NCI-H1694 treated with DMSO at 0.1 percent for 48 hours (cell line): ENCODE results near the gene CD37.
"Not testable (repeated sequence)": the region's sequence is repeated elsewhere in the genome, so short reads cannot be mapped to it uniquely, and the experiment has no call there.

Experiments used
- DNase-seq: peaks from one replicate; lab custom pipeline; 2025; lab: John Stamatoyannopoulos, UW

CD37 gene

DNA sequence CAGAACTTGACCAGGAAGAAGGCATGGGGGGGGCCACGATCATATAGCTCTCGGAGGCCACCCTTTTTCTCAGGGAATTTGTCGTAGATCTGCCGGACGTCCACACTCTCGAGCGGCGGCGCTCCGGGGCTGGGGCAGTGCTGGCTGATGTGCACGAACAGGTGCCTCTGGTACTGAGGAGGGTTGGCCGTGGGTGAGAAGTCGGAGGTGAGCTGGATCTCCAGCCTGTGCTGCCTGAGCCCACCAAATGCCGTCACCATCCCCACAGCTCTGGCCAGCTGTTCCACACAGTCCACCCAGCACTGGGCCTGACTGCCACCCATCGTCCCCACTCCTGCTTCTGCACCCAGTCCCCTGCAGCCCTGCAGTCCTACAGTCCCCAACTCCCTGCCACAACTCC lies 12.0 kb downstream of the CD37 start:
- DNase-seq: no peak

DNA sequence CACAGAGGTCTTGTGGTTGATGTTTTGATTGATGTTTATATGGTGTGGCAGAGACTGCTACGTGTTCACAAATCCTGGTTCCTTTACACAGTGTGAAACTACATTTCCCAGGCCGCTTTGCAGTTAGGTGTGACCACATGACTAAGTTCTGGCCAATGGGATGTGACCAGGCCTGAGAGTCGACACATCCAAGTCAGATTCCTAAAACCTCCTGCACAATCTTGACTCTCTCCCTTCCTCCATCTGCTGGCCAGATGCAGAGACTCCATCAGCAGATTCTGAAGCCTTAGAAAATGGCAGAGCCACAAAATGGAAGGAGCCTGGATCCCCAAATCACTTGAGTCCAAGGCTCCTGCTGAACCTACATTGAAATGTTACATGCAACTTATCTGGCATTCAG lies 12.6 kb downstream of the CD37 start:
- DNase-seq: no peak

DNA sequence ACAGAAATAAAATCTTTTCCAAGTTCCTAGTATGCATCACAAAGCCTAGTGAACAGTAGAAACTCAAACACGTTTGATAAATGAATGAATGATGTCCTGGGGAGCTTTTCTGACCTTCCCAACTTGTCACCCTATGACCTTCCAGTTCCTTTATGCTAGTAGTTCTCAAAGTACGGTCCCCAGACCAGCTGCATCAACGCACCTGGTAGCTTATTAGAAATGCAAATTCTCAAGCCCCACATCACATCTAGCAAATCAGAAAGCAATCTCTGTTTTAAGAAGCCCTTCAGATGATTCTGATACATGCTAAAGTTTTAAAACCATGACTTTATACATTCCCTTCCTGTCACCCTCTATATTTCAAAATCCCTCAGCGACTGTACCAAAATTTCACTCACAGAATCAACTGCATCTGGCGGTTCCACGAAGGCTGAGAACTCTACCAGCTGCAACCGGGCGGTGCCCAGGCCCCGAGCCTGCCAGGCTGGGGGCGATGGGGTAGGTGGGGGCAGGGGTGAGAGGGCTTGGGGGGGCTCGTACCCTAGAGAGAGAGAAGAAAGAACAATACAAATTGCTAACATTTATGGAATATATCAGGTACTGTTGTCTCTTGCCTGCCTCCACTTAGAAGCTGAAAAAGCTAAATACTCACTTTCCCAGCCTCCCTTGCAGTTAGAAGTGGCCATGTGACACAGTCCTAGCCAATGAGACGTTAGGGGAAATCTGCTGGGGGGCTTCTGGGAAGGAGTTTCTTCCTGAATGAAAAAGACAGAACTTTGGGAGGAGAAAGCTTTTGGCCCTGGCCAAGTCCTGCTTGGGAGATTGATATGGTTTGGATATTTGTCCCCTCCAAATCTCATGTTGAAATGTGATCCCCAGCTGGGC lies 13.3 kb downstream of the CD37 start:
- DNase-seq: no peak

DNA sequence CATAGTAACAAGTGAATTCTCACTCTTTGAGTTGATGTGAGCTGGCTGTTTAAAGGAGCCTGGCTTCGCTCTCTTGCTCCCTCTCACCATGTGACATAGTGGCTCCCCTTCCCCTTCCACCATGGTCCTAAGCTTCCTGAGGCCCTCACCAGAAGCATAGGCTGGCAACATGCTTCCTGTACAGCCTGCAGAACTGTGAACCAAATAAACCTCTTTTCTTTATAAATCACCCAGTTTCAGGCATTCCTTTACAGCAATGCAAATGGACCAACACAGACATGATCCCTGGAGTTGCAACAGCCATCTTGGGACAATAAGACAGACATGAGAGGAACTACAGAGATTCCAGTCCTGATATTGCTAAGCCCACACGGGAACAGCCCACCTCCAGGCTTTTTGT lies 14.4 kb downstream of the CD37 start:
- DNase-seq: no peak

DNA sequence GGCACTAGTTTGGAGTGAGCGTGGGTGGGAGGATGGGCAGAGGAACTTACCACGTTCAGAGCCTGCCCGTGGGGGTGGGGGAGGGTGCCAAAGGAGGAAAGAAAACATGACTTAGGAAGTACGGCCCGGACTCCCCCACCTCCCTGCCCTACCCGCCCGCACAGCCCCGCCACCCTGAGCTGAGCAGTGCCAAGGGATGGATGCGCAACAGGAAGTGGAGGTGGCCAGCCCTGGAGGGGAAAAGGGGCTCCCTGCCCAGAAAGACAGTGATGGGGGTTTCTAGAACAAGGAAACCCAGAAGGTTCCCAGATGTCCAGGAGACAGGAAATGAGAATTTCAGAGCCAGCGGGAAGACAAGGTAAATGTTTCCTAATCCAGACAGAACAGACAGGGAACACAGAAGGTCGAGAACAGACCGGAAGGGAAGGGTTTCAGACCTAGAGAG lies 20.7 kb downstream of the CD37 start:
- no peak for DNase-seq

DNA sequence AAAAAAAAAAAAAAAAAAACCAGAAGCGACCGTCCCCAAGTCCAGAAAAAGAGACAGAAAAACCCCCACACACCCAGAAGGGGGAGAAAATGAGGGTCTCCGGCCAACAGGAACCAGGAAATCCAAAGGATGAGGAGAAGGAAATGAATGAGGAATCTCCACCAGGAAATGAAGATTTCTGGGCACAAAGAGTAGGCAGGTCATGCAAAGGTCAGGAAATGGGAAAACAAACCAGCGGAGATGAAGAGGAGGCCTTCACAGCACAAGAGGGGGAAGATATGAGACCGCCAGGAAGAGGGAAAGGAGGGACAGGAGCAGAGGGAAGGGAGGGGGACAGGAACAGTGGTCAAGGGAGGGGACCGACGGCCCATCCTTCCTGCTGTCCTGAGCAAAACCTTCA lies 21.2 kb downstream of the CD37 start:
- no peak for DNase-seq

DNA sequence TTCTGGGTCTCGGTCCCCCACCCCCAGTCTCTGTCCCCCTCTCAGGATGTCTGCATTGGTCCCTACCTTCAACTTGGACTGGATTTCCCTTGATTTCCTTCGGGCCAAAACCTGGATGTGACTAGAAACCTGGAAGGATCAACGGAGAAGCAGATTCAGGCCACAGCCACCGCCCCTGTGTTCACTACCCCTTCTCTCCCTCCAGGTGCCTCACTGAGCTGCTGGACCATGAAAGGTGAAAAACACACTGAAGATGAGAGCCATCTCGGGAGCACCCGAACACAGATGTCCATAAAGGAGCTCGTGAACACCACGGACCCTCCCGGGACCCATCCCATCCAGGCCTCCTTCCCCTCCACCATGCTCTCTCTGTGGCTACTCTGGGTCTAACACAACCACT lies 22.0 kb downstream of the CD37 start:
- no peak for DNase-seq

DNA sequence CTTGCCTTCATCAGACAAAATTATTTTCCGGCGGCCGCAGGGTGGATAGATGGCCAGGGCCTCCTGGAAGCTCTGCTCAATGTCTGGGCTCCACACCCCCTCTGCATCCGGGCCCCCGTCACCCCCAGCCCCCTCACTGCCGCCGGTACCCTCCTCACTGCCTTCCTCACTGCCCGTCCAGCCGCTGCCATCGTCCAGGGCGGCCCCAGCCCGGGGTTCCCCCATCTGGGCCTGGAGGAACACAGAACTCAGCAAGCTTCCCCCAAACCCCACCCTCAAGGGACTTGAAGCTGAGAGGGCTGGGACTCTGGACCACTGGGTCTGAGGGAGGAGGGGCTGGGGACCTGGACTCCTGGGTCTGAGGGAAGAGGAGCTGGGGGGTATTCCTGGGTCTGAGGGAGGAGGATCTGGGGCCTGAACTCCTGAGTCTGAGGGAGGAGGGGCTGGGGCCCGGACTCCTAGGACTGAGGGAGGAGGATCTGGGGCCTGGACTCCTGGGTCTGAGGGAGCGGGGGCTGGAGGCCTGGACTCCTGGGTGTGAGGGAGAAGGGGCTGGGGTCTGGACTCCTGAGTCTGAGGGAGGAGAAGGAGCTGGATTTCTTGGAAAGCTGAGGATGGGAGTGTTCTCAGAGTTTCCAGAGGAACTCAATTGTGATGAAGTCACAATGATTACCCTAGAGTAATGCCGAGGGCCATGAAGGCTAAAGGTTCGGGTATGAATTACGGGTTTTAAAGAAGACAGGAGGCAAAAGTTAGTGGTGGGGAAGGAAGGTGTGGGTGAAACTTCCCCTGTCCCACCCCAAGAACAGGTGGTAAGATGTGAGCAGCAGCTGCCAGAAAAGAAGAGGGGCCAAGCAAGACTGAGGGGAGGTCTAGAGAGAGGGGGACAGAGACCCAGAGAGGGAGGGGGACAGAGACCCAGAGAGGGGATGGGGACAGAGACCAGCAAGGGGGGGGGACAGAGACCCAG lies 24.9 kb downstream of the CD37 start:
- DNase-seq: no peak

DNA sequence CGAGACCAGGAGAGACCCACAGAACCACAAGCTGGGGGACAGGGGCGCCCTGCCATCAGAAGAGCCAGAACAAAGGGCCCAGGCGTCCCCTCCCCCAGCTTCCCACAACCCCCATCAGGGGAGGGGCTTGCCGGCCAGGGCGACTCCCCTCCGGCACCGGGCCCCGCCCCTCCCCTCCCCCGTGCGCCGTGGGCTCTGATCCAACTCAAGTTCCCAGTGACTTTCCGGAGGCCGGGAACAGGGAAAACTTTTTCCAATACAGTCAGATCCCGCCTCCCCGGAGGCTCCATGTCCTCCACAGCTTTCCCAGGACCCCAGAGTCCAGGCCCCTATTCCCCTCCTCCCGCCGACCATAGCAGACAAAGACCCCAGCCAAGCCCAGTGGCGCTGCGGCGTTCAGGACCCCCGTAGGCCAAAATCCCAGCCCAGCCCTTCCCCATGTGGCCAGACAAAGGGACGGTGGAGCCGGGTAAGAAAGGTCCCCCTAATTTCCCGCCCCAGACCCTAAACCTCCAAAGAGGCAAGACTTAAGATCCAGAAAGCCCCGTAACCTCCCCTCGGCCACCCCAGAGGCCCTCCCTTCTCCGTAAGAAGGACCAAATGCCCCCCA lies 26.3 kb downstream of the CD37 start:
- DNase-seq: no peak

DNA sequence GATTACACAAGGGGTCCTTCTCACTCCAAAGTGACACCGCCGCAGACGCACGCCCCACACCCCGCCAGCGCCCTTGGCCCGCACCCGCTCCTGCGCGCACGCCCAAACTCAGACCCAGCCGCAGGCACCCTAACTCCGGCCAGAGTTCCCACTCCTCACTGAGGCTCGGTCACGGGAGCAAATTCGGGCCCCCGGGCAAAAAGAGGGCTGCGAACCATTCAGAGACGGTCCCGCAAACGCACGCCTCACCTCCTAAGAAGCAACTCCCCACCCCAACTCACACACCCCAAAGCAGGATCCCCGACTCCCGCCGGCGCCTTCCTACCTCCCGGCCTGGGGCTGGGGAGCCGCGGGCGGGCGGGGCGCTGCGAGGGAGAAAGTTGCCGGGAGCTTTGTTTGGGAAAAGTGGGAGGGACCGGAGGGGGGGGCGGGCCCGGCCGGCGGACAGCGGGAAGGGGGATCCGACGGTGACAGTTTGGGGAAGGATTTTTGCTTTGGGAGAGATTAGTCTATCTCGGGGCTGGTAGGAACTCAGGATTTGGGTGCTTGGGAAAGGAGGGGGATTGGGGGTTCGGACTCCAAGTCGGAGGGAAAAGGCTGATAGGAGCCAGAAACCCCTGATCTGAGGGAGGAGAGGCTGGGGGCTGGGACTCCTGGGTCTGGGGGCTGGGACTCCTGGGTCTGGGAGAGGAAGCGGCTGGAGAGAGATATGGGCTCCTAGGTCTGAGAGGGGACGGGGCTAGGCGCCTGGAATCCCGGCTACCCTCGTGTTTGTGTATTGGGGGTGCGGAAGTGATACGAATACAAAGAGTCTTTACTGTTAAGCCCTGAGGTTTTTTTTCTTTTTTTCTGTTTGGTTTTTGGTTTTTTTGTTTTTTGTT lies 27.1 kb downstream of the CD37 start, which contains the start of gene TEAD2:
TEAD2 (minus strand) TSS at position 369 of the 881 bp plus-strand sequence. CDS start 2,341 bp downstream, outside the sequence.
- DNase-seq: no peak

DNA sequence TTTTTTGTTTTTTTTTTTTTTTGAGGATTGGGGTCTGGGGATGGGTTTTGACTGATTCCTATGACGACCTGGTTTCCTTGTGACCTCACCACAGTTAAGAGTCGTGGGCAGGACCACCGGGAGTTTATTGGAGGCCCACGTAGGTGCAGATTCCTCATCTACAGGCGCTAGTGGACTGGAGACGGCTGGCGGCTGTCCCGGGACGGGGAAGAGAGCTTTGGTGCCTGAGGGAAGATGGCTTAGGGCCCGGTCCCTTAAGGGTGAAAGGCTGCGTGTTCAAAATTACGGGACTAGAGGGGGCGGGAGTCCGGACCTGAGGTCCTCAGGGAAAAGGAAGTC lies 27.7 kb downstream of the CD37 start:
- DNase-seq: no peak

DNA sequence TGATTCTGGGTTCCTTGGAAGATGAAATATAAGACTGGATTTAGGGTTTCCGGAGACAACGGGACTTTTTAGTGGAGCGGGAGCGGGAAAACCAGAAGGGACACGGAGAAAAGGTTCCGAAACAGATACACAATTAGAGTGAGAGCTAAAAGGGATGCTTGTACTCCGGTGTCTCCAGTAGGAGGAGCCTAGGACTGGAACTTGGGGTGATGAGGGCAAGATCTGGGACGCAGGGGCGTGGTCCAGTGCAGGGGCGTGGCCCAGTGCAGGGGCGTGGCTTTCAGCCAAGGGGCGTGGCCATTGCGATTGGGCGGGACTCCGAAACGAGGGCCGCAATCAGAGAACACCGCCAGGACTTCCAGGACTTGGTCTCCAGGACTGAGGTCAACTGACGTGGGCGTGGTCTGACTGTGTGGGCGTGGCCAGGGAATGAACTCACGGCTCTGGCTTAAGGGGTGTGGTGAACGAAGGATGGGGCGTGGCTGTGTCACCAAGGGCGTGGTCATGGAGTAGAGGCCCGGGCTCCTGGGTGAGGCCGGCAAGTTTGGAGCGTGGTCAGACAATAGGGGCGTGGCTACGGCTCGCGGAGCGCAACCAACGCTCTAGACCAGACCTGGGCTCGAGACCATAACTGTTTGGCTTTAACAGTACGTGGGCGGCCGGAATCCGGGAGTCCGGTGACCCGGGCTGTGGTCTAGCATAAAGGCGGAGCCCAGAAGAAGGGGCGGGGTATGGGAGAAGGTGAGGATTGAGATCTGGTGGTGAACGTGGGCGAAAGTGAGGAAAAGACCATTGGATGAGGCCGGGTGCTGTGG lies 28.3 kb downstream of the CD37 start, which contains the start of gene DKKL1:
DKKL1 (plus strand) TSS at position 610 of the 815 bp plus-strand sequence; CDS start at position 732, 122 bp downstream.
- no peak for DNase-seq

DNA sequence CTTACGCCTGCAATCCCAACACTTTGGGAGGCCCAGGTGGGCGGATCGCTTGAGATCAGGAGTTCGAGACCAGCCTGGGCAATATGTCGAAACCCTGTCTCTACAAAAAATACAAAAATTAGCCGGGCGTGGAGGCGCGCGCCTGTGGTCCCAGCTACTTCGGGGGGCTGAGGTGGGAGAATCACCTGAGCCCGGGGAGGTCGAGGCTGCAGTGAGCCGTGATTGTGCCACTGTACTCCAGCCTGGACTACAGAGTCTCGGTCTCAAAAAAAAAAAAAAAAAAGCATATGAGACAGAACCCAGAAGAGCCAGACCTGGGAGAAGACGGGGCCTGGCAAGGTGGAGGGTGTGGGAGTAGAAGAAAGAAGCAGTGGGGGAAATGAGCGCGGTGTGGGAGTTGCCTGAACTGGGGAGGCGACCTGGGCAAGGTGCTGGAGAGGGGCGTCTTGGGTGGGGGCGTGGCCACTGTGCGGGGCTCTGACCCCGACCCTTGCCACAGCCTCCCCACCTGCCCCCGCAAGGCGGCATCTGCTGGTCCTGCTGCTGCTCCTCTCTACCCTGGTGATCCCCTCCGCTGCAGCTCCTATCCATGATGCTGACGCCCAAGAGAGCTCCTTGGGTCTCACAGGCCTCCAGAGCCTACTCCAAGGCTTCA lies 29.0 kb downstream of the CD37 start:
- no peak for DNase-seq

DNA sequence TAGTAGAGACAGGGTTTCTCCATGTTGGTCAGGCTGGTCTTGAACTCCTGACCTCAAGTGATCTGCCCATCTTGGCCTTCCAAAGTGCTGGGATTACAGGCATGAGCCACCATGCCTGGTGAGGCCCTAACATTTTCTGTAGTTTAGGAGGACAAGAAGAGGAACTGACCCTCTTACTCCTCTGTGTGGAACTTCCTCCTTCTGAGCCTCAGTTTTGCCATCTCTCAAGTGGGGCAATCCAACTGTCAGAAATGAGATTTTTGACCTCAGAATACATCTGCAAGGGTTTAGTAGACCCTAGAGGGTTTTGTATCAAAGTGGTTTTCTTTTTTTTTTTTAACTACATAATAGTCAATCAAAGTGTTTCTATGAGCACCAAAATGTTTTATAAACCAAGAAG lies 30.9 kb downstream of the CD37 start:
- no peak for DNase-seq

DNA sequence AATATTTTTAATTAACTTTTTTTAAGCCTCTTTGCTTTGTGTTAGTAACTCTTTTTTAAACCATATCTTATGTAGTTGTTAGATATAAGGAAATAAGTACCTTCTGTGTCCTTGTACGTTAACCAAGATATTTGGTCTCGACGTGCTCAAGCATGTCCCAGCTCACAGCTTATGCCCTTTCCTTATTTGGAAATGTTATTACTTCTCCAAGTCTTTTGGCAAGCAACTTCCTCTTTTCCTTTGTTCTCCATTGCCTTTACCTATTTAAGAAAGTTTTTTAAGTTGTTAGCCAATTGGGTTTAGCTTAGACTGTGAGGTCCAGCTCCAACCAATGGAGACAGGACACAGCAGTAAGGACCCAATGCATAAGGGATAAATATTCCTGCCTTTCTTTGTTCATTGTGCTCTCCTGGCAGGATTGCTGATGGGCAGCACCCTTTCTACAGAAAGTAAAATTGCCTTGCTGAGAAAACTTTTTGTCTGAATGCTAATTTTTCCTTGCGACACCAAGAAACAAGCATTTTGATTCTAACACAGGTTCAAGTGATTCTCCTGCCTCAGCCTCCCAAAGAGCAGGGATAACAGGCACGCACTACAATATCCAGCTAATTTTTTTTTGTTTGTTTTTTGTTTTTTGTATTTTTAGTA lies 33.6 kb downstream of the CD37 start:
- no peak for DNase-seq

DNA sequence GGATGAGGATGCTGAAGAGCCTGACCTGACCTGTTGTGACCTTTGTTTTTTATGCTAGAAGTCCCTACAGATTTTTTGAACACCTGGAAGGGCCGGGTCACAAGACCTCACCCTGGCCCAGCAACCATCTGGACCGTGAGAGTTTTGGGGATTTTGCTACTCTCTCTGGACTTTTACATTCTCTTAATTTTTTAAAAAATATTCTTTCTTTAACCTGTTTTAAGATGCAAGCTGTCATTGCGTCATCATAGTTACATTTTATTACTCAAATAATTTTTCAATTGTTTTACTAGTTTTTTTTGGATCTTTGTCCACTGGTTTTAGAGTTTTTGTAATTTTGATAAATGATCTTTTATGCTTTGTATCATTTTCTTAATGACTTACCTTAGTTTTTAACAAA lies 36.0 kb downstream of the CD37 start:
- no peak for DNase-seq

DNA sequence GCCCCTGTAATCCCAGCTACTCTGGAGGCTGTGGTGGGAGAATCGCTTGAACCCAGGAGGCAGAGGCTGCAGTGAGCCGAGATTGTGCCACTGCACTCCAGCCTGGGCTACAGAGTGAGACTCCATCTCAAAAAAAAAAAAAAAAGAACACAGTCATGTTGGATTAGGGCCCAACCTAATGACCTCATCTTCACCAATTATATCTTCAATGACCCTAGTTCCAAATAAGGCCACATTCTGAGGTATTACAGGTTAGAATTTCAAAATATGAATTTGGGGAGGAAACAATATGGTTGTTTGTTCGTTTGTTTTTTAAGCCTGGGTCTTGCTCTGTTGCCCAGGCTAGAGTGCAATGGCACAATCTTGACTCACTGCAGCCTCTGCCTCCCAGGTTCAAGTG lies 38.0 kb downstream of the CD37 start:
- DNase-seq: not testable (repeated sequence)

DNA sequence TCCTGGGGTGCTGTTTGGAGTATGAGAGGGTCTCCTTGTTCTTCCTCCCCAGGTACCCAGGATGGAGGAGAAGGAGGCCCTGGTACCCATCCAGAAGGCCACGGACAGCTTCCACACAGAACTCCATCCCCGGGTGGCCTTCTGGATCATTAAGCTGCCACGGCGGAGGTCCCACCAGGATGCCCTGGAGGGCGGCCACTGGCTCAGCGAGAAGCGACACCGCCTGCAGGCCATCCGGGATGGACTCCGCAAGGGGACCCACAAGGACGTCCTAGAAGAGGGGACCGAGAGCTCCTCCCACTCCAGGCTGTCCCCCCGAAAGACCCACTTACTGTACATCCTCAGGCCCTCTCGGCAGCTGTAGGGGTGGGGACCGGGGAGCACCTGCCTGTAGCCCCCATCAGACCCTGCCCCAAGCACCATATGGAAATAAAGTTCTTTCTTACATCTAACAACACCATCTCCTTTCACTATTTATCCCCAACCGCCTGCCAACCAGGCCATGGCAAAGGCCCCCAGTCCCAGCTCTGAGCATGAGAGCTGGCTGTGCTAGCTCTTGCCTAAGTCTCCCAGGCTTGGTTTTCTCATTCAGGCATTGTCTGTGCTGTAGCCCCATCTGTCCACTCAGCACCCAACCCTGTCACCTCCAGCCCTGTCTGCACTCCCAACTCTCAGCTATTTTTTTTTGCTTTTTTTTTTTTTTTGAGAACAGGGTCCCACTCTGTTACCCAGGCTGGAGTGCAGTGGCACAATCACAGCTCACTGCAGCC lies 39.6 kb downstream of the CD37 start:
- DNase-seq: no peak

DNA sequence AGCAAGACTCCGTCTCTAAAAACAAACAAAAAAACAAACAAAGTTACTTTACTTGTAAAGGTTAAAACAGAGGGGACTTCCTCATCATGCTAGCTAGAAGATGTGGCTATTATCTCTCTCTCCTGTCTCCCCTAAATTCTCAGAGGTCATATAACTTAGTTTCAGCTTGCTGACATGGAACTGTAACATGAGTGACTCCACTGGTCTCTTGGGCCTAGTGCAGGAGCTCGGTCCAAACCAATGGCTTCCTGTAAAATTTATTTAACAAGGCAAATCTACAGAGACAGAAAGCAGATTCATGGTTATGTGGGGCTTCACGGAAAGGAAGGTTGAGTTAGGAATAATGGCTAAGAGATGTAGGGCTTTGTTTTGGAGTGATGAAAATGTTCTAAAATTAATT lies 43.3 kb downstream of the CD37 start:
- DNase-seq: no peak
